Fibroblast of lung (primary cell): ENCODE results near the gene ACAT2.

ENCODE experiments used
- EZH2 ChIP-seq: IDR thresholded peaks from 2 replicates; pipeline ENCODE4 v1.5.1; 2012; ENCODE audit warnings: low read length, control low read depth, mild to moderate bottlenecking; ENCODE audit errors: missing control alignments
- TF ChIP-seq, protein P1 (sequence below), 2 donors: IDR thresholded peaks in 1 of 2; conservative IDR thresholded peaks in 1 of 2; 1 replicate in 1 of 2; 2 replicates in 1 of 2; pipeline ENCODE4 v1.5.1; 2011 to 2012; ENCODE audit warnings: low read length in 2 of 2, control low read depth in 1 of 2, inconsistent platforms in 1 of 2, low read depth in 1 of 2, mild to moderate bottlenecking in 1 of 2

DNA sequence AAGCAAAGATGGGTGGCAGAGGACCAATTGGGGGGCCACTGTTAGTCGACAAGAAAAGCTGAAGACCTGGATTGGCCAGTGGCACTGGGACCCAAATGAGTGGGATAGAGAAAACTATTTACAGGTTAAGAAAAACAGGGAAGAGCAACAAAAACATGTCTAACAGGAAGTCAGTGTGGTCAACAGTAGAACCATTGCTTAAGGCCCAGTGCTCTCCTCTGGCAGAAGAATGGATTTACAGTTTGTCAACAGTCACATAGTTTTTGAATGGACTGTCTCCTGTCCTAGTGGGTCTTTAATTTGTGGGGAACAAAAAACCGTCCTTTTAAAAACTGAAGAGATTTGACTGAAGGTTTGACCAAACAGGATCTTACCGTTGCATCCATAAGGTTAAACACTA is 46.7 kb upstream of the ACAT2 start:
- TF ChIP-seq, protein P1, sequence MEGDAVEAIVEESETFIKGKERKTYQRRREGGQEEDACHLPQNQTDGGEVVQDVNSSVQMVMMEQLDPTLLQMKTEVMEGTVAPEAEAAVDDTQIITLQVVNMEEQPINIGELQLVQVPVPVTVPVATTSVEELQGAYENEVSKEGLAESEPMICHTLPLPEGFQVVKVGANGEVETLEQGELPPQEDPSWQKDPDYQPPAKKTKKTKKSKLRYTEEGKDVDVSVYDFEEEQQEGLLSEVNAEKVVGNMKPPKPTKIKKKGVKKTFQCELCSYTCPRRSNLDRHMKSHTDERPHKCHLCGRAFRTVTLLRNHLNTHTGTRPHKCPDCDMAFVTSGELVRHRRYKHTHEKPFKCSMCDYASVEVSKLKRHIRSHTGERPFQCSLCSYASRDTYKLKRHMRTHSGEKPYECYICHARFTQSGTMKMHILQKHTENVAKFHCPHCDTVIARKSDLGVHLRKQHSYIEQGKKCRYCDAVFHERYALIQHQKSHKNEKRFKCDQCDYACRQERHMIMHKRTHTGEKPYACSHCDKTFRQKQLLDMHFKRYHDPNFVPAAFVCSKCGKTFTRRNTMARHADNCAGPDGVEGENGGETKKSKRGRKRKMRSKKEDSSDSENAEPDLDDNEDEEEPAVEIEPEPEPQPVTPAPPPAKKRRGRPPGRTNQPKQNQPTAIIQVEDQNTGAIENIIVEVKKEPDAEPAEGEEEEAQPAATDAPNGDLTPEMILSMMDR (conservative IDR thresholded peaks at IDR 0.05 in 1 of 2, IDR thresholded peaks at IDR 0.05 in 1 of 2; ENCODE audit: low read depth in 1 of 2, low read length in 2 of 2): no peak
- TF ChIP-seq EZH2: no peak
